ENCODE results near the gene BABAM2.

The BABAM2 gene

DNA sequence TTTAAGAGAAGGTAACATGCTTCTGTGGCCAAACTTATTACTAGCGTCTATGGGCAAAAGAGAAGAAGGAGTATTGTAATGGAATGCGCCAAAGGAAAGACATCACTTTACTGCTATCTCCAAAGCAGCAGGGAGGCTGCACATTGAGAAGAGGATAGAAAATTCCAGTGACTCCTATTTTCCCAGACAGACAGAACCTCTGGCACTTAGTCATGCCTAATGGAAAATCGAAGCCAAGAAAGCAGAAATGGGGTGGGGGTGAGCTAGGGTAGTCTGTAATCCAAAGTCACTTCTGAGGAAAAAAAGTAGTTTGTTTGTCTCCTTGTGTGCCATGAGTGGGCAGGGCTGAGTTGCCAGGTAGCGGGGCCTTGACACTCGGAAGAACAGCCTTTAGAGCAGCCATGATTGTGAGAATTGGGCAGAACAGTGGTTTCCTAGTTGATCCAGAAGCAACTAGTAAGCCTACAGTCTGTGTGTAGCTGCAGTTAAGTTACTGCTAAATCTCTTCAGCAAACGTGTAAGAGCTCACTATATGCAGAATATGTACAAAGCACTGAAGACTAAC is 422.8 kb downstream of the BABAM2 start:
- H3K36me3 ChIP-seq (ENCODE audit: control insufficient read depth, insufficient read depth, low read length): no peaks in the 10 kb centered on the region
- no peaks in the 10 kb centered on the region for H3K27me3 ChIP-seq (ENCODE audit: control insufficient read depth, insufficient read depth, low read length)
- H3K4me3 ChIP-seq (ENCODE audit: low read depth, low read length): no peak overlapping the region
- peaks cover 6% of the 10 kb centered on the region; the same call in 1 of the 2 replicates for H3K4me1 ChIP-seq (ENCODE audit: control insufficient read depth, insufficient read depth, low read length)
- no peak overlapping the region for H3K9ac ChIP-seq (ENCODE audit: low read length)
- no peaks in the 10 kb centered on the region for H3K9me3 ChIP-seq (ENCODE audit: control insufficient read depth, insufficient read depth, low read depth, low read length)
- H3K27ac ChIP-seq (ENCODE audit: low read depth, low read length): no peak overlapping the region

DNA sequence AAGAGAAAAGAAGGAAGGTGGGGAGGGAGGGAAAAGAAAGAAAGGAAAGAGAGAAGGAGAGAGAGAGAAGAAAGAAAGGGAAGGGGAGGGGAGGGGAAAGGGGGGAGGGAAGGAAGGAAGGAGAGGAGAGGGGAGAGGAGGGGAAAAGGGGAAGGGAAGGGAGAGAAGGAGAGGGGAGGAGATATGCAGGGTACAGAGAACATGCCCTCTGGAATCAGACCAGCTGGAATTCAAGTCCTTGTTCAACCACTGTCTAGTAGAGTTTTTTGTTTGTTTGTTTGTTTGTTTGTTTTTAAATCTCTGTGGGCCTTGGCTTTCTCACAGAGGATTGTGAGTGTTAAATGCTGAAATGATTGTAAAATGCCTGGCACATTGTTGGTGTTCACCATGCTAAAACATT is 424.4 kb downstream of the BABAM2 start:
- Histone ChIP-seq H3K9me3 (ENCODE audit: control insufficient read depth, insufficient read depth, low read depth, low read length) (no peaks in the 10 kb centered on the region), H3K4me3 (ENCODE audit: low read depth, low read length) (no peak overlapping the region), H3K27ac (ENCODE audit: low read depth, low read length) (no peak overlapping the region), H3K36me3 (ENCODE audit: control insufficient read depth, insufficient read depth, low read length) (no peaks in the 10 kb centered on the region), H3K4me1 (ENCODE audit: control insufficient read depth, insufficient read depth, low read length) (peaks cover 21% of the 10 kb centered on the region), H3K27me3 (ENCODE audit: control insufficient read depth, insufficient read depth, low read length) (no peaks in the 10 kb centered on the region), H3K9ac (ENCODE audit: low read length) (no peak overlapping the region)

DNA sequence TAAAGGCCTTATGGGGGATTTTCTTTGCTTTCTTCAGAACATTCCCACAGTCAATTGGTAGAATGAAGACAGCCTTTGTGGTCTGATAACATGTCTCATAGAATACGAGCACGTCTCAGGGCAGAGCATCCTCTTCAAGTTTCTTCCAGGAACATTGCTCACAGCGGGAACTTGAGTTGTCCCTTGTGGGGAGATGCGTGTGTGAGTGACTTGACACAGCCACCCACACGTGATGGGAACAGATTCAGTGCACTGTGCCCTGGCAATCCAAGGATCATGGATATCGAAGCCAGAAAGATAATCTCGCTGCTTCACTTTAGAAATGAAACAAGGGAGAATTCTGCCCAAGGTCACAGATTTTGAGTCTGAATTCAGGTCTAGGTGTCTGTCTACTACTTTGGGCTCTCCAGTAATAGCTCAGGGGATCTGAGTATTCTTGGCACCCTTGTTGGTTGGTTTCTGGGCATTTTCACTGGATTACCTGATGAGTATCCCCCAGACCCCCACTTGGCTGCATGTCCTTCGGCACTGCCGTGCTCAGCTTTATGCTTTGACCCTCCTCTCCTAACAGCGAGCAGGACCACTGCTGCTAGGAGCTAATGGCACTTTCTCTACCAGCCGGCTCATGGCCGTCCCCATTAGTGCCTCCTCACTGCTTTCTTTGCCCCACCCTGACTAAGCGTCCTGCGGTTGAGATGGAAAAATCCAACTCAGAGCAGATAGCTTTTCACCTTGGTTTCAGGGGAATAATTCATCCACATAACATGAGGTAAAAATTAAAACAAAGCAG is 426.2 kb downstream of the BABAM2 start:
- Histone ChIP-seq H3K36me3 (ENCODE audit: control insufficient read depth, insufficient read depth, low read length) (no peaks in the 10 kb centered on the region), H3K9me3 (ENCODE audit: control insufficient read depth, insufficient read depth, low read depth, low read length) (no peaks in the 10 kb centered on the region), H3K4me3 (ENCODE audit: low read depth, low read length) (no peak overlapping the region)

DNA sequence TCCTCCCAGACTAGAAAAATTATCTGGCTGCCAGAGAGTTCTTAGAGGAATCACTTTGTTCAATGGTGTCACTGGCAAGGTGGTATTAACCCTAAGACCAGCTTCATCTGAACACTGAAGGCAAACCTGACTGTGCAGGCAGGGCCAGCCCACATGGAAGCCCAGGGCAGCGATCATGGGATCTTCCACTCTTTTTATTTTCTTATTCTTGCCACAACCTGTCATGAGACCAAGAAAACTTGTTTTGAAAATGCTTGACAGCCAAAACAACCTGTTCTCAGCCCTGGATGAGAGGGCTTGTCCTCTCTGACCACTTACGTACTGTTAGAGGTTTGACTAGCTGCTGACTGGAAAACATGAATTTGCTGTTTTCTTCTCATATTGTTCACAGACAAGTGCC is 426.9 kb downstream of the BABAM2 start:
- Histone ChIP-seq H3K9me3 (ENCODE audit: control insufficient read depth, insufficient read depth, low read depth, low read length) (no peaks in the 10 kb centered on the region), H3K36me3 (ENCODE audit: control insufficient read depth, insufficient read depth, low read length) (no peaks in the 10 kb centered on the region), H3K27me3 (ENCODE audit: control insufficient read depth, insufficient read depth, low read length) (no peaks in the 10 kb centered on the region), H3K4me1 (ENCODE audit: control insufficient read depth, insufficient read depth, low read length) (peaks cover 33% of the 10 kb centered on the region), H3K27ac (ENCODE audit: low read depth, low read length) (no peak overlapping the region), H3K9ac (ENCODE audit: low read length) (no peak overlapping the region), H3K4me3 (ENCODE audit: low read depth, low read length) (no peak overlapping the region)

More for the DNA sequence above, 426.2 kb downstream of the BABAM2 start:
- peaks cover 29% of the 10 kb centered on the region for H3K4me1 ChIP-seq (ENCODE audit: control insufficient read depth, insufficient read depth, low read length)
- H3K9ac ChIP-seq (ENCODE audit: low read length): no peak overlapping the region
- no peak overlapping the region for H3K27ac ChIP-seq (ENCODE audit: low read depth, low read length)
- H3K27me3 ChIP-seq (ENCODE audit: control insufficient read depth, insufficient read depth, low read length): no peaks in the 10 kb centered on the region

DNA sequence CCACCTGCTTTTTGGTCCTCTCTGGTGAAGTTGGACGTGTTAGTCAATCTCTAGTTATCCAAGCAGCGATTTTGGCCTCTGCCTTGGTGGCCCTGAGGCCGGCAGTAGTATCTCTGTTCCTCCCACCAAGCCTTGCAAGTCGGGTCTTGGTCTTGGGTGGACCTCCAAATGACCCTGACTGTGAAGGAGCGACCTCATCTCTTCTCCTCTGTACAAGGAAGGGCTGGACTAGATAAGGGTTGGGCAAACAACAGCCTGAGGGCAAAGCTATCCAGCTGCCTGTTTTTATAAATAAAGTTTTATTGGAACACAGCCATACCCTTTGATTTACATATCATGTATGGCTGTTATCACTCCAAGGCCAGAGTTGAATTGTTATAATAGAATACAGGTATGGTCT is 427.5 kb downstream of the BABAM2 start:
- Histone ChIP-seq H3K4me3 (ENCODE audit: low read depth, low read length) (no peak overlapping the region), H3K9ac (ENCODE audit: low read length) (no peak overlapping the region), H3K27ac (ENCODE audit: low read depth, low read length) (no peak overlapping the region), H3K36me3 (ENCODE audit: control insufficient read depth, insufficient read depth, low read length) (no peaks in the 10 kb centered on the region), H3K4me1 (ENCODE audit: control insufficient read depth, insufficient read depth, low read length) (peaks cover 39% of the 10 kb centered on the region), H3K9me3 (ENCODE audit: control insufficient read depth, insufficient read depth, low read depth, low read length) (no peaks in the 10 kb centered on the region), H3K27me3 (ENCODE audit: control insufficient read depth, insufficient read depth, low read length) (no peaks in the 10 kb centered on the region)

DNA sequence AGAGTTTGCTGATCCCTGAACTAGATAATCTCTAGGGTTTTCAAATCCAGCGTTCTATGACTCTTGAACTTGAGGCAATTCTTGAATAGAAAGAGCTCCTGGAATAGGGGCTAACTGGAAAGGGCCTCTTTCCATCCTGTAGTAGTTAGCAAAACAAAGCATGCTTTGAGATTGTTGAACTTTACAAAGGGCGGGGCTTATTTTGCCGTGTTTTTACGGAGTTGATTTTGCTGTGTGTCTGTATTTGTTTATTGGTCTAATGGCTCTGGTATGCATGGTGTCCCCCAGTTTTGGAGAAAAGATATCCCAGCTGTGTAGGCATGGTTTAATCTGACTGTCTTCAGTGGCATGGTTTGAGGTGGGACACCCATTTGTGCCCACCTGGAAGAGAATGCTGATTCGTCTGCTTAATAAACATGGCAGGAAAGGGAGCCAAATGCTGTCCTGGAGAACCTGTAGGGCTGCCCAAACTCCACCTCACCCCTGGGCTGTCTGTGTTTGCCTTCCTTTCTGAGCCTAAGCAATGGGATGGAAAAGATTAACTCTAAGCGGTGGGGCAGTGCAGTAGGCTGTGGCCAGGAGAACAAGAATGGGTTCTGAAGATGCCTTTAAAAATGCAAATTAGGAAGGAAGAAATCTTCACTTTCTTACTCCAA is 428.1 kb downstream of the BABAM2 start:
- no peak overlapping the region for H3K9ac ChIP-seq (ENCODE audit: low read length)
- H3K36me3 ChIP-seq (ENCODE audit: control insufficient read depth, insufficient read depth, low read length): no peaks in the 10 kb centered on the region
- H3K9me3 ChIP-seq (ENCODE audit: control insufficient read depth, insufficient read depth, low read depth, low read length): no peaks in the 10 kb centered on the region
- H3K4me3 ChIP-seq (ENCODE audit: low read depth, low read length): no peak overlapping the region
- no peaks in the 10 kb centered on the region for H3K27me3 ChIP-seq (ENCODE audit: control insufficient read depth, insufficient read depth, low read length)
- peaks cover 40% of the 10 kb centered on the region for H3K4me1 ChIP-seq (ENCODE audit: control insufficient read depth, insufficient read depth, low read length)
- H3K27ac ChIP-seq (ENCODE audit: low read depth, low read length): no peak overlapping the region

DNA sequence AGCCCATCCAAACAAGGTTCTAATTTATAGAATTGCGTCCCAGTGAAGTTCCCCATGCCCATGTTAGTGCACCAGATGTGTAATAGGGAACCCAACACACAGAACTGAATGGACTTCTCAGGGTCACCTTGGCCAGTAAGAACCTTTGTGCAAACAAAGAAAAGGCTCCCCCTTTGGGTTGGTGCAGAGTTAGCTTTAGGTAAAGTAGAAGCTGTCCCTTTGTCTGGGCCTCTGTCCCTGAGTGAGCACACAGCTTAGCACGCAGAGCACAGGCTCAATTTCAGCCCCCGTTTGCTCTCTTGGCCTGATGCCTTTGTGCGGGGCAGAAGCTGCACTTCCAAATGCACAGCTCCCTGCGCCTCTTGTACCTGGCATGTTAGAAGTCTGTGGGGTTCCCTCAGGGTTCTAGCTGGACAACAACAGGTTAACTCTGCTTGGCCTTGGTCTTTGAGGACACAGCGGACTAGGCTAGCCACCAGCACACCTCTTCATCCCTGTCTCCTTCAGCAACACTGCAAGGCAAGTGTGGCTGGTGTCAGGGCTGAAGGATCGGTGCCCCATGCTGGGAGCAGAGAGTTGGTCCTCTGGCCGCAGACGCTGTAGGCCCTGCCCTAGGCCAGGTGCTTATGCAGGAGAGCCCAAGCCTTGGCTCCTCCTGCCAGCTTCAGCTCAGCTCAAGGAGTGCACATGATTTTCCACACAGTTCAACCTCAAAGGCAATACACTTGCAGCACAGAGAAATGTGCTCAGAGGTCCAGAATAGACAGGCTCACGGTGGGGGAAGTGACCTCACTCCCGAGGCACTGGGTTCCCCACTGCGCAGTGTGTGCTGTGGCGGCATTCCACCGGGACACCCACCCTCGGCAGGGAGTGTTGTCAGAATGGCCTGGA is 428.8 kb downstream of the BABAM2 start:
- Histone ChIP-seq H3K27ac (ENCODE audit: low read depth, low read length) (no peak overlapping the region), H3K9ac (ENCODE audit: low read length) (no peak overlapping the region), H3K4me3 (ENCODE audit: low read depth, low read length) (no peak overlapping the region), H3K27me3 (ENCODE audit: control insufficient read depth, insufficient read depth, low read length) (no peaks in the 10 kb centered on the region), H3K4me1 (ENCODE audit: control insufficient read depth, insufficient read depth, low read length) (peaks cover 40% of the 10 kb centered on the region), H3K9me3 (ENCODE audit: control insufficient read depth, insufficient read depth, low read depth, low read length) (no peaks in the 10 kb centered on the region), H3K36me3 (ENCODE audit: control insufficient read depth, insufficient read depth, low read length) (no peaks in the 10 kb centered on the region)

DNA sequence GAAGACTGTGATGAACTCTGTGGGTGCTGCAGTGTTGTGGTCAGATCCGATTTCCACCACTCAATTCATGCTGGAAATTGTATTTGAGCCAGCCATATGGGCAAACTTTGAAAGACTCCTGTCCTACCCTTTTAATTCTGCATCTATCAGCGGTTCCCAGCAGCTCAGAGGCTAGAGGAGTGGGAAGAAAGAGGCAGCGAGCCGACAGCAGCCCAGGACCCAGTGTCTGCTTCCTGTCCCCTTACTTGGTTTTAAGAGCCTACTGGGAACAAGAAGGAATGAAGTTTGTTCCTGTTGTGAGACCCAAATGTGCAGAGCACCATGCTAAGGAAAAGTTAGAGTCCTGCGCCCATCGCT is 429.5 kb downstream of the BABAM2 start:
- Histone ChIP-seq H3K9ac (ENCODE audit: low read length) (no peak overlapping the region), H3K4me1 (ENCODE audit: control insufficient read depth, insufficient read depth, low read length) (peaks cover 42% of the 10 kb centered on the region), H3K27ac (ENCODE audit: low read depth, low read length) (no peak overlapping the region), H3K27me3 (ENCODE audit: control insufficient read depth, insufficient read depth, low read length) (no peaks in the 10 kb centered on the region), H3K9me3 (ENCODE audit: control insufficient read depth, insufficient read depth, low read depth, low read length) (no peaks in the 10 kb centered on the region), H3K4me3 (ENCODE audit: low read depth, low read length) (no peak overlapping the region), H3K36me3 (ENCODE audit: control insufficient read depth, insufficient read depth, low read length) (no peaks in the 10 kb centered on the region)

DNA sequence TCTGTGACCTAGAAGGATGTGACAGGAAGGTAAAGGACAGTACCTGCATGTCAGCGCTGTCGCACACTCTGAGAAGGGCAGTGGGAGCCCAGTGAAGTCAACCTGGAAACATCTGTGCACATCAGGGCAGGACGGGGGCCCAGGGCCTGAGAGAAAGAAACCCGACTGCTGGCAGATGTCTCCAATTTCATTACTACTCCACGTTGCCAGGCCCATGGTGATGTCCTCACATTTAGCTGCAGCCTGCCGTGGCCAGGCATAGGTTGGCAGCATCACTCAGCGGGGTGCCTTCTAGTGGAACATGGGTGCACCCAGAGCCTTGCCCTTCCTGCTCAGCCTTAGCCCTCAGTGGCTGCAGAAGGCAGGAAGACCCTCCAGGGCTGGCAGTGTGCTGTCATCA is 429.8 kb downstream of the BABAM2 start:
- H3K27me3 ChIP-seq (ENCODE audit: control insufficient read depth, insufficient read depth, low read length): no peaks in the 10 kb centered on the region
- H3K4me1 ChIP-seq (ENCODE audit: control insufficient read depth, insufficient read depth, low read length): peaks cover 45% of the 10 kb centered on the region
- H3K9me3 ChIP-seq (ENCODE audit: control insufficient read depth, insufficient read depth, low read depth, low read length): no peaks in the 10 kb centered on the region
- no peak overlapping the region for H3K27ac ChIP-seq (ENCODE audit: low read depth, low read length)
- no peak overlapping the region for H3K4me3 ChIP-seq (ENCODE audit: low read depth, low read length)
- no peak overlapping the region for H3K9ac ChIP-seq (ENCODE audit: low read length)
- H3K36me3 ChIP-seq (ENCODE audit: control insufficient read depth, insufficient read depth, low read length): no peaks in the 10 kb centered on the region

DNA sequence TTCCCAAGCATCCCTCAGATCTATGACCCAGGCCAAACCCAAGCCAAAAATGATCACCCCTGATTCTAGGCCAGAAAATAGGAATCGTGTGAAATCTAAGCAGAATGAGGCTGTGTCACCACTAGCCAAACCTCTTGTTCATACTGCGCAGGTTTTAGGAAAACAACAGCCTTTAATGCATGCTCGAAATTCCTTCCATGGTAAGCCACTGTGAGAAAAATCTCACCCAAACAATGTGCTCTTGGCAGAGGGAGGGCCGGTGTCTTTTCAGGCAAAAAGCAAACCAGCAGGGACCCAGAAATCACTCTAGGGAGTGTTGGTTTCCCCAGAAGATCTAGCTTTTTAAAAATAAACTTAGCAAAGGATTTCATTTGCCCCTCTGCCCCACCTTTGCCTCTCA is 430.9 kb downstream of the BABAM2 start:
- no peaks in the 10 kb centered on the region for H3K27me3 ChIP-seq (ENCODE audit: control insufficient read depth, insufficient read depth, low read length)
- no peak overlapping the region for H3K27ac ChIP-seq (ENCODE audit: low read depth, low read length)
- H3K4me1 ChIP-seq (ENCODE audit: control insufficient read depth, insufficient read depth, low read length): peaks cover 56% of the 10 kb centered on the region
- no peaks in the 10 kb centered on the region for H3K9me3 ChIP-seq (ENCODE audit: control insufficient read depth, insufficient read depth, low read depth, low read length)
- H3K4me3 ChIP-seq (ENCODE audit: low read depth, low read length): no peak overlapping the region
- H3K9ac ChIP-seq (ENCODE audit: low read length): no peak overlapping the region
- H3K36me3 ChIP-seq (ENCODE audit: control insufficient read depth, insufficient read depth, low read length): no peaks in the 10 kb centered on the region

All from HUES6 (cell line).